Subcutaneous adipose tissue (tissue), 4 donors: ENCODE results near the gene LLGL2. TPM values are rescaled to one million over a fixed set of nuclear protein-coding genes. Genes with fewer than 3 reads are reported as not detected.

Source experiments
- total RNA-seq, 4 donors: library from RNA; depleted of rRNA; stranded (reverse); fragments of >200 nt; gene quantifications; one replicate each; pipeline ENCODE4 v1.1.0, GENCODE V29; 2016
- TF ChIP-seq, protein P1 (sequence below): fragments of 450-650 bp; IDR thresholded peaks from one replicate; pipeline ENCODE4 v1.5.1; 2016; ENCODE audit warnings: low read depth, mild to moderate bottlenecking, control low read depth, antibody characterized with exemption, moderate library complexity

The LLGL2 gene
- total RNA-seq, 4 donors from 2014 or later: 2.0 to 7.3 (median 3.5) TPM

DNA sequence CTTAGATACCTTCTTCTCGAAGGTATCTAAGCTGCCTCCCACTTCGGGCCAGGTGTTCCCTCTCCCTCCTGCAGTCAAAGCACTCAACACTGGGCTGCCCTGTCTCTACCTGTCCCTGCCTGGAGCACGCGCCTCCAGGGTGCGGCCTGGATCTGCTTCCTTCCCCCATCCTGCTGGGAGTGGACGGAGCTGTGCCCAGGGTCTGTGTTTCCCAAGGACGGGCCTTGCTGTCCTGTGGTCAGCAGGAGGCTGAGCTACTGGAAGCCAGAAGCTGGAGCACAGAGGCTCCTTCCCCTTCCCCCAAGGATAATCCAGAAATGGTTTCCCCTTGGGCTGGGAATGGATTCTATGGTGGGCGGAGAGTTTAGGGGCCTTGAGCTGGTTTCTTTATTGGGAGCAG, 16.7 kb downstream of the LLGL2 start:
- TF ChIP-seq, protein P1, sequence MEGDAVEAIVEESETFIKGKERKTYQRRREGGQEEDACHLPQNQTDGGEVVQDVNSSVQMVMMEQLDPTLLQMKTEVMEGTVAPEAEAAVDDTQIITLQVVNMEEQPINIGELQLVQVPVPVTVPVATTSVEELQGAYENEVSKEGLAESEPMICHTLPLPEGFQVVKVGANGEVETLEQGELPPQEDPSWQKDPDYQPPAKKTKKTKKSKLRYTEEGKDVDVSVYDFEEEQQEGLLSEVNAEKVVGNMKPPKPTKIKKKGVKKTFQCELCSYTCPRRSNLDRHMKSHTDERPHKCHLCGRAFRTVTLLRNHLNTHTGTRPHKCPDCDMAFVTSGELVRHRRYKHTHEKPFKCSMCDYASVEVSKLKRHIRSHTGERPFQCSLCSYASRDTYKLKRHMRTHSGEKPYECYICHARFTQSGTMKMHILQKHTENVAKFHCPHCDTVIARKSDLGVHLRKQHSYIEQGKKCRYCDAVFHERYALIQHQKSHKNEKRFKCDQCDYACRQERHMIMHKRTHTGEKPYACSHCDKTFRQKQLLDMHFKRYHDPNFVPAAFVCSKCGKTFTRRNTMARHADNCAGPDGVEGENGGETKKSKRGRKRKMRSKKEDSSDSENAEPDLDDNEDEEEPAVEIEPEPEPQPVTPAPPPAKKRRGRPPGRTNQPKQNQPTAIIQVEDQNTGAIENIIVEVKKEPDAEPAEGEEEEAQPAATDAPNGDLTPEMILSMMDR: no peak

DNA sequence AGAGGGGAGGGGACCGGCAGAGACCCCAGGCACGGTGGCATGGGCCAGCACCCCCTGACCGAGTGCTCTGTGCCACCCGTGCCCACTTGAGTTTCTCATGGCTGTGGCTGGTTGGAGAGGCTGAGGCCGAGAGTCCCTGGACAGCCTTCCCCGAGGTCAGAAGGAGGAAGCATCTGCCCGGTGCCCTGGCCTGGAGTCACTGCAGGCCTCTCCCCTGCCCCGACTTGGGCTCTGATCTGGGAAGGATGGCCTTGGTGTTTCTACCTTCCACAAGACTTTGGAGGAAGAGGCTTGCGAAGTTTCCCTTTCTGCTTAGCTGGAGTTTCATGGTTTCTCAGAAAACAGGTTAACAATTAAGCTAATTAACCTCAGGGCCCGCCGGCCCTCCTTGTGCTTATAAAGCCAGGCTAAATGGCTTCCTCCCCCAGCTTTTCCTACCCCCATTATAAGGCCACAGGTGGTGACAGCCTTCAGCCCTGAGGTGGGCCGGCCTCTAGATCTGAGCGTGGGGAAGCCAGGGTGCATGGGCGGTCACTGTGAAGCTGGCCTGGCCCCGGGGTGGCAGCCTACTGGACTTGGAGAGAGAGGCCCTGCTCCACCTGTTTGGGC, 17.3 kb downstream of the LLGL2 start:
- TF ChIP-seq, protein P1: no peak

DNA sequence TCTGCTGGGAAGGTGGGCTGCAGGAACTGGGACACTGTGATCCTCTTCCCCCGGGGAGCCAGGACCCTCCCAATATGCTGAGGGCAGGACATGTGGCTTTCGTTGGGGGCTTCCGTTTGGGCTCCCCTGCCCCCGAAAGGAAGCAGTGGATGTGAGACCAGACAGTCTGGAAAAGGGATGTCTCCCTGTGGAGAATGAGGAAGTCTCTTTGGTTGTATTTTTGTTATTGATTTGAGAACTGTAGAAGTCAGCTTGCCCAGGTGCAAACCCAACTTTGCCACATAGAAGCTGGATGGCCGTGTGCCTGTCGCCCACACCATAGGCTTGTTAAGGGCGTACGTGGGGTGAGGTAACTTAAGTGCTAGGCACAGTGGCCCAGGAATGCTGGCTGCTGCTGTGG, 18.8 kb downstream of the LLGL2 start:
- TF ChIP-seq, protein P1: no peak

DNA sequence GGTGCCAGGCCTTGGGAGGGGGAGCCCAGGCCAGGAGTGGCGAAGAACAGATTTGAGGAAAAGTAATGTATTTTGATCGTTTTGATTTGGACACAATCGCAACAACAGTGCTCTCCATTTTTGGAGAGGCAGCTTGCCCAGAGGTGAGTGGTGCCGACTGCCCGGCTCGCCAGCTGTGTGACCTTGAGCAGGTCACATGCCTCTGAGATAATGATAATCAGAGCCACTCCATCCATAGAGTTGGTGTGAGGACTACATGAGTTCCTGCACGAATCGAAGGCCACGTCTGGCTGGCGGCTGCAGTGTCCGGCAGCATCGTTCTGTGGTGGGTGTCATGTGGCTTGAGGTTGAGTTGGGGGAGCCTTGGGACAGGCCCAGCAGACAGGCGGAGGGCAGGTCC, 20.7 kb downstream of the LLGL2 start:
- TF ChIP-seq, protein P1: no peak

DNA sequence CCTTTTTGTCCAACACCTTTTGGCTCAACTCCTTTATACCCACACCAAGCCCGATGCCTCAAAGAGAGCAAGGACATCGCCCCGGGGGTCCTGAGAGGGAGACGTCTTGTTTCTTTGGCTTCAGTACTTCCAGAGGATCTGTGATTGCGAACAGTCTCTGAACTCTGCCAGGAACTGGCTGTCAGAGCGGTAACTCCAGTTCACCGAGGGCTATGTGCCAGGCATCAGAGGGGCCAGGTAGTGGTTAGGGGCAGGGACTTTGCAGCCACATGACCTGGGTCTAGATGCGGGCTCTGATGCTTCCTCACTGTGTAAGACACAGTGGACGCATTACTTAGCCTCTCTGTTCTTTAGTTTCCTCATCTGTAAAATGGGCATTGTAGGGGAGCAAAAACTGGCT, 21.6 kb downstream of the LLGL2 start:
- TF ChIP-seq, protein P1: no peak

DNA sequence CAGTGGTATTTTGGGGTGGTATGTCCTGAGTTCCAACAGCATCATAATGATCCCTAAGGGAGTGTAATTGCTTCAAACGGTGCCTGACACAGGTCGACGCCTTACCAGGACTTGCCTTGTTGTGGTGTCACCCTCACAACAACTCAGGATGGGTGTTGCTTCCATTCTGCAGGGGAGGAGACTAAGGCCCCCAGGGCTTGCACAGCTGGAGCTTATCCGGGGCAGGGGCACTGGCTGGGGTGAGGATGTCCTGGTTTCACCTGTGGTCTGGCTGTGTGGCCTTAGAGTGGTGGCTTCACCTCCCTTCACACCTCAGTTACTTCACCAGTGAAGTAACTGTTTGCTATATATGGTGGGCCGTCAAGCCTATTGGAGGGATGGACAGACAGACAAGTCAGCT, 23.3 kb downstream of the LLGL2 start:
- TF ChIP-seq, protein P1: no peak

DNA sequence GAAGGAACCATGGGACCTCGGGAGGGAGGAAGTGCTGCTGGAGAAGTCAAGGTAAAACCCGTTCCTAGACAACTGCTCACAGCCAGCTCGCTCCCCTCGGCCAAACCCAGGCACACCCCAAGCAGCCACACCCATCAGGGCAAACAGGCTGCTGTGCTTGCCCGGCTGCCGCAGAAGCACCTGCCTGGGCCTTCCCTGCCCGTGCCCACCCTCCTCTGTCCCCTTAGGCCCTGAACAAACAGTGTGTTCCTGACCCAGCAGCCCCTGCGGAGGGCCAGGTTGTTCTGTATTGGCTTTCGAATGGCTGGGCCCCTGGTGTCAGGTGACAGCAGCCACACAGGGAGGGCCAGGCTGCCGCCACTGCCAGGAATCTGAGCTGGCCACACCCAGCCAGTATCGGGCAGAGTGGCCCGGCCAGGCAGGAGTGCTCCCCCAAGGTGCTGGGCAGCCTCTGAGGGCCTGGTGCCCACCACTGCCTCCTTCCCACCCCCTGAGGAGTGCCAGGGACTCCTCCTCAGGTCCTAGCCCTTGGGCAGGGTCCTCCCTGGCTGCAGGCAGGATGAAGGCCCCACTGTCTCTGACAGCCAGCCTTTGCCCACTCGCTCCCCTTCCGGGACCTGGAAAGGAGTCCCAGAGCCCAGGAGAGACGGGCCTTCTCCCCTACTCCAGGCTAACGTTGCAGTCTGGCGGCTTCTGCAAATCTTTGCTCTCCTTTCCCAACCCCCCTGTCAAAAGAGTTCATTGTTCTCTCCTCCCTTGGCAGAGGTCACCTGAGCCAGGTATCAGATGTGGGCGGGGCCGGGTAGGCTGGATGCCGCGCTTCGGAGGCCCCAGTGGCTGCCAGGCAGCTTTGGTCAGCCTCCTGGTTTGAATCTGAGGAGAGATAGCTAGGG, 24.0 kb downstream of the LLGL2 start:
- TF ChIP-seq, protein P1: no peak
